Smooth muscle cell (in vitro differentiated cells): ENCODE data around the gene INPP5K. TPM values are rescaled to one million over a fixed set of nuclear protein-coding genes. Genes with fewer than 3 reads are reported as not detected.

Experiments
- DNase-seq: peaks from one replicate; lab custom pipeline; 2025; ENCODE audit not compliant: unreplicated experiment; lab: John Stamatoyannopoulos, UW
- H2AFZ ChIP-seq: fragments of 200-600 bp; sonication (generic); 2 replicates; pipeline ENCODE4 v1.6.0; 2016; ENCODE audit warnings: antibody characterized with exemption, low read depth, mild to moderate bottlenecking
- H3F3A ChIP-seq: fragments of 200-600 bp; sonication (generic); 2 replicates; pipeline ENCODE4 v1.6.0; 2017; ENCODE audit warnings: antibody characterized with exemption, low read depth
- H3K27ac ChIP-seq: fragments of 200-600 bp; sonication (generic); 2 replicates; pipeline ENCODE4 v1.5.1; 2016; ENCODE audit warnings: low read depth, mild to moderate bottlenecking
- H3K27me3 ChIP-seq: fragments of 200-600 bp; sonication (generic); 2 replicates; pipeline ENCODE4 v1.6.1; 2016; ENCODE audit warnings: low read depth, mild to moderate bottlenecking
- H3K36me3 ChIP-seq: fragments of 200-600 bp; sonication (generic); 2 replicates; pipeline ENCODE4 v1.5.1; 2016; ENCODE audit warnings: low read depth
- H3K4me1 ChIP-seq: fragments of 200-600 bp; sonication (generic); 2 replicates; pipeline ENCODE4 v1.5.1; 2016; ENCODE audit warnings: low read depth
- H3K4me2 ChIP-seq: fragments of 200-600 bp; sonication (generic); 2 replicates; pipeline ENCODE4 v1.6.0; 2016; ENCODE audit warnings: mild to moderate bottlenecking
- H3K4me3 ChIP-seq: fragments of 200-600 bp; sonication (generic); 2 replicates; pipeline ENCODE4 v1.5.1; 2016; ENCODE audit warnings: mild to moderate bottlenecking
- H3K79me2 ChIP-seq: fragments of 200-600 bp; sonication (generic); 2 replicates; pipeline ENCODE4 v1.6.0; 2016; ENCODE audit warnings: low read depth, mild to moderate bottlenecking
- H3K9ac ChIP-seq: fragments of 200-600 bp; sonication (generic); 2 replicates; pipeline ENCODE4 v1.6.0; 2016; ENCODE audit warnings: low read depth
- H3K9me3 ChIP-seq: fragments of 200-600 bp; sonication (generic); replicated peaks from 2 replicates; pipeline ENCODE4 v1.5.1; 2016; ENCODE audit warnings: low read depth
- H4K20me1 ChIP-seq: fragments of 200-600 bp; sonication (generic); 2 replicates; pipeline ENCODE4 v1.6.0; 2016; ENCODE audit warnings: low read depth
- CTCF ChIP-seq: fragments of 200-600 bp; sonication (generic); IDR thresholded peaks from 2 replicates; pipeline ENCODE4 v1.5.1; 2017; ENCODE audit warnings: borderline replicate concordance, mild to moderate bottlenecking, antibody characterized with exemption; ENCODE audit not compliant: insufficient read depth, poor library complexity, severe bottlenecking
- WGBS: methylation state at CpG from one replicate; pipeline ENCODE4 v1.1.7; 2016; ENCODE audit warnings: low lambda C conversion rate; 5-methylcytosine and 5-hydroxymethylcytosine counted together
- polyA plus RNA-seq: library from polyadenylated mRNA; unstranded; fragments of >200 nt; fragmentation: Nextera tagmentation; extraction: Ambion mirVana; gene quantifications from 2 replicates; pipeline ENCODE4 v1.2.1, GENCODE V29; 2016
- total RNA-seq: library from RNA; depleted of rRNA; stranded (reverse); fragments of >200 nt; gene quantifications from 2 replicates; pipeline ENCODE4 v1.2.3, GENCODE V29; 2014

Gene INPP5K
- total and polyA plus RNA-seq, 2 experiments from 2014 or later, result 9.6 to 12.6 TPM

GRCh38 chr17:1548032-1548431 lies 31.6 kb upstream of the INPP5K start:
- Histone ChIP-seq H3K27ac (no peak overlapping the region), H3K27me3 (no peaks in the 10 kb centered on the region), H3K4me3 (no peak overlapping the region), H3K36me3 (no peaks in the 10 kb centered on the region), H4K20me1 (peaks cover 11% of the 10 kb centered on the region), H3K79me2 (no peaks in the 10 kb centered on the region), H3K9me3 (no peaks in the 10 kb centered on the region), H3K4me2 (no peak overlapping the region), H3F3A (no peaks in the 10 kb centered on the region), H2AFZ (no peak overlapping the region), H3K4me1 (no peaks in the 10 kb centered on the region), H3K9ac (no peak overlapping the region)
- no peak for DNase-seq
- 94% methylated on average over 18 of the region's 18 CpGs for WGBS
- TF ChIP-seq CTCF, result no peak

- Histone ChIP-seq H2AFZ (no peak overlapping the region), H3K36me3 (peaks cover 2% of the 10 kb centered on the region), H3K4me3 (no peak overlapping the region), H4K20me1 (no peaks in the 10 kb centered on the region), H3K9ac (no peak overlapping the region), H3K9me3 (no peaks in the 10 kb centered on the region), H3K27ac (no peak overlapping the region), H3F3A (no peaks in the 10 kb centered on the region), H3K4me1 (no peaks in the 10 kb centered on the region), H3K79me2 (no peaks in the 10 kb centered on the region), H3K4me2 (no peak overlapping the region), H3K27me3 (no peaks in the 10 kb centered on the region)
- 99% methylated on average over 6 of the region's 6 CpGs for WGBS
- no peak for TF ChIP-seq CTCF
- no peak for DNase-seq
These were observed 30.0 kb upstream of the INPP5K start for GRCh38 chr17:1546292-1546922.

GRCh38 chr17:1545618-1546017 lies 29.2 kb upstream of the INPP5K start:
- H3K36me3 ChIP-seq, result peaks cover 9% of the 10 kb centered on the region
- H3K4me3 ChIP-seq, result no peak overlapping the region
- WGBS, result 89% methylated on average over 8 of the region's 9 CpGs

More at GRCh38 chr17:1545618-1546017, 29.2 kb upstream of the INPP5K start:
- no peak overlapping the region for H3K4me2 ChIP-seq
- no peaks in the 10 kb centered on the region for H4K20me1 ChIP-seq
- no peaks in the 10 kb centered on the region for H3K27me3 ChIP-seq
- no peak for DNase-seq
- no peak overlapping the region for H2AFZ ChIP-seq
- H3K9ac ChIP-seq, result no peak overlapping the region
- no peaks in the 10 kb centered on the region for H3K79me2 ChIP-seq
- no peaks in the 10 kb centered on the region for H3K4me1 ChIP-seq
- no peak overlapping the region for H3K27ac ChIP-seq
- no peaks in the 10 kb centered on the region for H3F3A ChIP-seq
- no peaks in the 10 kb centered on the region for H3K9me3 ChIP-seq
- TF ChIP-seq CTCF, result no peak
